ENCODE data around the gene CD93. TPM values are rescaled to one million over a fixed set of nuclear protein-coding genes. Genes with fewer than 3 reads are reported as not detected.

CD93 gene
- total RNA-seq, 1 donor from 2014 or later, result 139 TPM

- Mint-ChIP-seq H3K27me3 (ENCODE audit: unreplicated experiment) (peaks cover 6% of the 10 kb centered on the region), H3K4me1 (ENCODE audit: unreplicated experiment) (peaks cover 30% of the 10 kb centered on the region), H3K4me3 (ENCODE audit: unreplicated experiment) (no peak overlapping the region), H3K36me3 (ENCODE audit: low read depth, unreplicated experiment) (no peaks in the 10 kb centered on the region), H3K27ac (ENCODE audit: unreplicated experiment) (no peak overlapping the region), H3K9me3 (ENCODE audit: unreplicated experiment) (no peaks in the 10 kb centered on the region)
- DNase-seq (ENCODE audit: low spot score), result no peak
- no peak for TF ChIP-seq CTCF (IDR thresholded peaks at IDR 0.05; ENCODE audit: unreplicated experiment)
Measured at GRCh38 chr20:23112595-23112994, 26.5 kb upstream of the CD93 start.

GRCh38 chr20:23111944-23112342, 25.8 kb upstream of the CD93 start:
- no peak for TF ChIP-seq CTCF (IDR thresholded peaks at IDR 0.05; ENCODE audit: unreplicated experiment)
- Mint-ChIP-seq H3K4me1 (ENCODE audit: unreplicated experiment) (peaks cover 35% of the 10 kb centered on the region), H3K27ac (ENCODE audit: unreplicated experiment) (no peak overlapping the region), H3K9me3 (ENCODE audit: unreplicated experiment) (no peaks in the 10 kb centered on the region), H3K36me3 (ENCODE audit: low read depth, unreplicated experiment) (no peaks in the 10 kb centered on the region), H3K4me3 (ENCODE audit: unreplicated experiment) (no peak overlapping the region), H3K27me3 (ENCODE audit: unreplicated experiment) (peaks cover 6% of the 10 kb centered on the region)
- no peak for DNase-seq (ENCODE audit: low spot score)

- H3K27ac Mint-ChIP-seq (ENCODE audit: unreplicated experiment), result no peak overlapping the region
- no peak for DNase-seq (ENCODE audit: low spot score)
- no peak for TF ChIP-seq CTCF (IDR thresholded peaks at IDR 0.05; ENCODE audit: unreplicated experiment)
- H3K36me3 Mint-ChIP-seq (ENCODE audit: low read depth, unreplicated experiment), result no peaks in the 10 kb centered on the region
- no peaks in the 10 kb centered on the region for H3K9me3 Mint-ChIP-seq (ENCODE audit: unreplicated experiment)
- peaks cover 40% of the 10 kb centered on the region for H3K4me1 Mint-ChIP-seq (ENCODE audit: unreplicated experiment)
- H3K27me3 Mint-ChIP-seq (ENCODE audit: unreplicated experiment), result peaks cover 6% of the 10 kb centered on the region
- no peak overlapping the region for H3K4me3 Mint-ChIP-seq (ENCODE audit: unreplicated experiment)
Measured at GRCh38 chr20:23111307-23111943, 25.3 kb upstream of the CD93 start.

- no peak overlapping the region for H3K4me3 Mint-ChIP-seq (ENCODE audit: unreplicated experiment)
- peaks cover 52% of the 10 kb centered on the region for H3K4me1 Mint-ChIP-seq (ENCODE audit: unreplicated experiment)
- H3K9me3 Mint-ChIP-seq (ENCODE audit: unreplicated experiment), result no peaks in the 10 kb centered on the region
- no peak for TF ChIP-seq CTCF (IDR thresholded peaks at IDR 0.05; ENCODE audit: unreplicated experiment)
- H3K36me3 Mint-ChIP-seq (ENCODE audit: low read depth, unreplicated experiment), result no peaks in the 10 kb centered on the region
- peaks cover 4% of the 10 kb centered on the region for H3K27me3 Mint-ChIP-seq (ENCODE audit: unreplicated experiment)
- no peak for DNase-seq (ENCODE audit: low spot score)
- no peak overlapping the region for H3K27ac Mint-ChIP-seq (ENCODE audit: unreplicated experiment)
Measured at GRCh38 chr20:23108871-23109270, 22.7 kb upstream of the CD93 start.

GRCh38 chr20:23107466-23107865, 21.3 kb upstream of the CD93 start:
- Mint-ChIP-seq H3K4me3 (ENCODE audit: unreplicated experiment) (no peak overlapping the region), H3K36me3 (ENCODE audit: low read depth, unreplicated experiment) (no peaks in the 10 kb centered on the region), H3K9me3 (ENCODE audit: unreplicated experiment) (no peaks in the 10 kb centered on the region), H3K27ac (ENCODE audit: unreplicated experiment) (no peak overlapping the region), H3K27me3 (ENCODE audit: unreplicated experiment) (peaks cover 8% of the 10 kb centered on the region), H3K4me1 (ENCODE audit: unreplicated experiment) (peaks cover 49% of the 10 kb centered on the region)
- TF ChIP-seq CTCF (IDR thresholded peaks at IDR 0.05; ENCODE audit: unreplicated experiment), result no peak
- no peak for DNase-seq (ENCODE audit: low spot score)

Measured in endothelial cell (in vitro differentiated cells).